ENCODE data around the gene HNRNPUL1. TPM values are rescaled to one million over a fixed set of nuclear protein-coding genes. Genes with fewer than 3 reads are reported as not detected.
A peak's percentile ranks its signal among the peaks of the same experiment; 100 is the strongest.
"Not testable (repeated sequence)": the region's sequence is repeated elsewhere in the genome, so short reads cannot be mapped to it uniquely, and the experiment has no call there.

HNRNPUL1 gene
- total RNA-seq, 1 donor from 2014 or later, result 258 TPM

- peak overlapping the region; percentile 90 for H3K27ac Mint-ChIP-seq
Measured at GRCh38 chr19:41226053-41226873, 37.9 kb upstream of the HNRNPUL1 start.

GRCh38 chr19:41226874-41227390 lies 37.2 kb upstream of the HNRNPUL1 start:
- DNase-seq, result no peak
- Mint-ChIP-seq H3K27ac (peak overlapping the region; percentile 90), H3K4me1 (peaks cover 23% of the 10 kb centered on the region), H3K27me3 (peaks cover 9% of the 10 kb centered on the region), H3K36me3 (ENCODE audit: low read depth) (no peaks in the 10 kb centered on the region), H3K4me3 (peak overlapping the region; percentile 89), H3K9me3 (no peaks in the 10 kb centered on the region)
- intact Hi-C loops (cut with micrococcal nuclease), result no loop called here

More at GRCh38 chr19:41226053-41226873, 37.9 kb upstream of the HNRNPUL1 start:
- H3K36me3 Mint-ChIP-seq (ENCODE audit: low read depth), result no peaks in the 10 kb centered on the region
- intact Hi-C loops (cut with micrococcal nuclease), result no loop called here
- DNase-seq, result peak; percentile 84
- H3K27me3 Mint-ChIP-seq, result peaks cover 11% of the 10 kb centered on the region
- H3K4me1 Mint-ChIP-seq, result peaks cover 23% of the 10 kb centered on the region
- H3K9me3 Mint-ChIP-seq, result no peaks in the 10 kb centered on the region
- H3K4me3 Mint-ChIP-seq, result peak overlapping the region; percentile 89

DNA sequence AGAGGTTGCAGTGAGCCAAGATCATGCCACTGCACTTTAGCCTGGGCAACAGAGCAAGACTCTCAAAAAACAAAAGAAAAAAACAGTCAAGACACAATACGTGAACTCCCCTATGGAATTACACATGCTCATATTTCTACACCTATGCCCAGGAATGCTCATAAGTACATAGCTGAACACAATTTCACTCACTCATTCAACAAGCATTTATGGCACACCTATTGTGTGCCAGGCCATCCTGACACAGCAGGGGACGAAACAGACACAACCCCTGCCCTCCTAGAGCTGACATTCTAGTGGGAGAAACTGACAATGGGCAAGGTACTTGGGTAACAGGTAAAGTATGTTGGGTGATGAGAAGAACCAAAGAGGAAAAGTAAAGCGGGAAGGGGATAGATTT lies 35.7 kb upstream of the HNRNPUL1 start:
- Mint-ChIP-seq H3K4me3 (no peak overlapping the region), H3K27ac (no peak overlapping the region), H3K27me3 (peaks cover 3% of the 10 kb centered on the region), H3K4me1 (peaks cover 23% of the 10 kb centered on the region), H3K36me3 (ENCODE audit: low read depth) (no peaks in the 10 kb centered on the region), H3K9me3 (no peaks in the 10 kb centered on the region)
- intact Hi-C loops (cut with micrococcal nuclease), result no loop called here
- DNase-seq, result no peak

GRCh38 chr19:41229338-41229737 lies 34.8 kb upstream of the HNRNPUL1 start:
- H3K4me1 Mint-ChIP-seq, result peaks cover 17% of the 10 kb centered on the region
- intact Hi-C loops (cut with micrococcal nuclease), result not testable (repeated sequence)

DNA sequence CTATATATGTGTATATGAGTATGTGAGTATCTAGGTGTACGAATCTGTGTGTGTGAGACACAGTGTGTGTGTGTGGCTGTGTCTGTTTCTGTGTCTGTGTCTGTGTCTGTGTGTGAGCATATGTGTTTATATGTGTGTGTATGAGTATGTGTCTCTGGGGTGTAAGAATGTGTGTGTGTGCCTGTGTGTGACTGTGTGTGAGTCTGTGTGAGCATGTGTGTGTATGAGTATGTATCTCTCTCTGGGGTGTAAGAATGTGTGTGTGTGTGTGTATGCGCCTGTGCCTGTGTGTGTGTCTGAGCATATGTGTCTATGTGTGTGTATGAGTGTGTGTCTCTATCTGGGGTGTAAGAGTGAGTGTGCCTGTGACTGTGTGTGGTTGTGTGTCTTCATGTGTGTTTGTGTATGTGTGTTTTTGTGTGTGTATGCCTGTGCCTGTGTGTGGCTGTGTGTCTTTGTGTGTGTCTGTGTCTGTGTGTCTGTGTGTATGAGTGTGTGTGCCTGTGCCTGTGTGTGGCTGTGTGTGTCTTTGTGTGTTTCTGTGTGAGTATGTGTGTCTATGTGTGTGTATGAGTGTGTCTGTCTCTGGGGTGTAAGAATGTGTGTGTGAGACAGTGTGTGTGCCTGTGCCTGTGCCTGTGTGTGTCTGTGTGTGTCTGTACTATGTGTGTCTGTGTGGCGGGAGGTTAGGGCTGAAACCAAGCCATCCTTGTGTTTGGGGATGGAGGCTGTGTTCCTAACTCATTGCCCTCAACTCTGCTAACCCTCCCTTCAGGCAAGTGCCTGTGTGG lies 33.9 kb upstream of the HNRNPUL1 start:
- H3K4me3 Mint-ChIP-seq, result no peak overlapping the region
- peaks cover 3% of the 10 kb centered on the region for H3K27me3 Mint-ChIP-seq
- no peak overlapping the region for H3K27ac Mint-ChIP-seq
- H3K9me3 Mint-ChIP-seq, result no peaks in the 10 kb centered on the region
- intact Hi-C loops (cut with micrococcal nuclease), result no loop called here
- no peaks in the 10 kb centered on the region for H3K36me3 Mint-ChIP-seq (ENCODE audit: low read depth)
- H3K4me1 Mint-ChIP-seq, result peaks cover 17% of the 10 kb centered on the region
- DNase-seq, result no peak

More at GRCh38 chr19:41229338-41229737, 34.8 kb upstream of the HNRNPUL1 start:
- not testable (repeated sequence) for H3K27me3 Mint-ChIP-seq; H3K36me3 Mint-ChIP-seq (ENCODE audit: low read depth); H3K4me3 Mint-ChIP-seq; H3K9me3 Mint-ChIP-seq; DNase-seq; H3K27ac Mint-ChIP-seq

DNA sequence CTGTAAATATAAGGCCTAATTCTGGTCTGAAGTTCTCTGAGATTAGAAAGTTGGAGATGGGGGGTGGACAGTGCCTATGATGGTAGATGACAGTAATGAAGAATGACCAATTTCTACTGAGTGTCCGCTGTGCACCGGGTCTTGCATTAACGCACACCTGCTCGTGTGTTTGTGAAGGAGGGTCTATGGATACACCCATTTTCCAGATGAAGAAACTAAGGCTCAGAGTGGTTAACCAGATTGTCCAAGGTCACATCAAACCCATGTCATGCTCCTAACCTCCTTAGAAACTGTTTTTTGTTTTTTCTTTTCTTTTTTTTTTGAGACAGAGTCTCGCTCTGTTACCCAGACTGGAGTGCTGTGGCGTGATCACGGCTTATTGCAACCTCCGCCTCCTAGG lies 31.5 kb upstream of the HNRNPUL1 start:
- intact Hi-C loops (cut with micrococcal nuclease), result no loop called here
- H3K4me1 Mint-ChIP-seq, result peaks cover 2% of the 10 kb centered on the region
- DNase-seq, result no peak
- H3K27ac Mint-ChIP-seq, result no peak overlapping the region
- no peak overlapping the region for H3K4me3 Mint-ChIP-seq
- H3K36me3 Mint-ChIP-seq (ENCODE audit: low read depth), result no peaks in the 10 kb centered on the region
- no peaks in the 10 kb centered on the region for H3K9me3 Mint-ChIP-seq
- no peaks in the 10 kb centered on the region for H3K27me3 Mint-ChIP-seq

DNA sequence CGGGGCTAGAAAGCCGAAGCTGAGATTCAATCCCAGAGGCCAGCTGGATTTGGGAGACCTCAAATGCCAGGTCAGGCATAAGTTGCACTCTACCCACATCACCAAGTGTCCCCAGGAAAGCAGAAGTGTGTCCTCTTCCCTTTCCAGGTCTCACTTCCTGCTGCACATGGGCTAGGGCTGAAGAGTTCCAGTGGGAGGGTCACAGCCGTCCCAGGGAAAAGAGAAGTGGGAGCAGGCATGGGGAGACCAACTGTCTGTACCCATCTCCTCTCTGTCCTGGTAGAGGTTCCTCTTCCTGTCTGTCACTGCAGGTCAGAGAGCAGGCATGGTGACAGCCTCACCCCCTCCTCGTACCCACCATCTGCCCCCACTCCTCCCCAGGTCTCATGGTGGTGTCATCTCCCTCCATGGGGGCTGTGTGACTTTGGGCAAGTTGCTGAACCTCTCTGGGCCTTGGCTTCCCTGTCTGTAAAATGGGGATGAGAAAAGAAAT lies 30.4 kb upstream of the HNRNPUL1 start:
- Mint-ChIP-seq H3K9me3 (no peaks in the 10 kb centered on the region), H3K4me3 (no peak overlapping the region), H3K27ac (no peak overlapping the region), H3K36me3 (ENCODE audit: low read depth) (no peaks in the 10 kb centered on the region), H3K27me3 (no peaks in the 10 kb centered on the region), H3K4me1 (no peaks in the 10 kb centered on the region)
- intact Hi-C loops (cut with micrococcal nuclease), result no loop called here
- no peak for DNase-seq

- no peak for DNase-seq
- Mint-ChIP-seq H3K4me3 (no peak overlapping the region), H3K36me3 (ENCODE audit: low read depth) (no peaks in the 10 kb centered on the region), H3K27ac (no peak overlapping the region), H3K27me3 (peaks cover 2% of the 10 kb centered on the region), H3K9me3 (no peaks in the 10 kb centered on the region), H3K4me1 (no peaks in the 10 kb centered on the region)
- intact Hi-C loops (cut with micrococcal nuclease), result no loop called here
Measured at GRCh38 chr19:41234512-41235168, 29.5 kb upstream of the HNRNPUL1 start.

GRCh38 chr19:41235480-41235879 lies 28.7 kb upstream of the HNRNPUL1 start:
- Mint-ChIP-seq H3K27me3 (peaks cover 3% of the 10 kb centered on the region), H3K27ac (no peak overlapping the region), H3K4me3 (no peak overlapping the region), H3K36me3 (ENCODE audit: low read depth) (no peaks in the 10 kb centered on the region), H3K9me3 (no peaks in the 10 kb centered on the region), H3K4me1 (no peaks in the 10 kb centered on the region)
- intact Hi-C loops (cut with micrococcal nuclease), result no loop called here
- no peak for DNase-seq

DNA sequence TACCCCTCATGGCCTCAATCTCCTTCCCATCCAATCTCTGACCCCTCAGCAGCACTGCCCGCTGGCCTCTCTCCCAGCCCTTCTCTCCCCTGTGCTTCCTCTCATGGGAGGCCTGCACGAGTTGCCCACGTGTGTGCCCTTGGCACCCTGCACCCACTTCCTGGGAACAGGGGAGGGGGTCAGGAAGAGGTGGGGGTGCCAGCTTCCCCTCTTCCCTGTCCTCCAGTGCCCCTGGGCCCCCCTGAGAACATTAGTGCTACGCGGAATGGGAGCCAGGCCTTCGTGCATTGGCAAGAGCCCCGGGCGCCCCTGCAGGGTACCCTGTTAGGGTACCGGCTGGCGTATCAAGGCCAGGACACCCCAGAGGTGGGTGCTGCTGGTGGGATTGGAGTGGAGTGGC lies 25.9 kb upstream of the HNRNPUL1 start:
- H3K36me3 Mint-ChIP-seq (ENCODE audit: low read depth), result no peaks in the 10 kb centered on the region
- DNase-seq, result no peak
- no peak overlapping the region for H3K4me3 Mint-ChIP-seq
- no peaks in the 10 kb centered on the region for H3K4me1 Mint-ChIP-seq
- intact Hi-C loops (cut with micrococcal nuclease), result no loop called here
- H3K27ac Mint-ChIP-seq, result no peak overlapping the region
- H3K27me3 Mint-ChIP-seq, result peaks cover 3% of the 10 kb centered on the region
- H3K9me3 Mint-ChIP-seq, result no peaks in the 10 kb centered on the region

- intact Hi-C loops (cut with micrococcal nuclease), result no loop called here
- Mint-ChIP-seq H3K27ac (no peak overlapping the region), H3K9me3 (no peaks in the 10 kb centered on the region), H3K4me1 (no peaks in the 10 kb centered on the region), H3K4me3 (no peak overlapping the region), H3K27me3 (peaks cover 3% of the 10 kb centered on the region), H3K36me3 (ENCODE audit: low read depth) (no peaks in the 10 kb centered on the region)
- no peak for DNase-seq
Measured at GRCh38 chr19:41239363-41239762, 24.8 kb upstream of the HNRNPUL1 start.

DNA sequence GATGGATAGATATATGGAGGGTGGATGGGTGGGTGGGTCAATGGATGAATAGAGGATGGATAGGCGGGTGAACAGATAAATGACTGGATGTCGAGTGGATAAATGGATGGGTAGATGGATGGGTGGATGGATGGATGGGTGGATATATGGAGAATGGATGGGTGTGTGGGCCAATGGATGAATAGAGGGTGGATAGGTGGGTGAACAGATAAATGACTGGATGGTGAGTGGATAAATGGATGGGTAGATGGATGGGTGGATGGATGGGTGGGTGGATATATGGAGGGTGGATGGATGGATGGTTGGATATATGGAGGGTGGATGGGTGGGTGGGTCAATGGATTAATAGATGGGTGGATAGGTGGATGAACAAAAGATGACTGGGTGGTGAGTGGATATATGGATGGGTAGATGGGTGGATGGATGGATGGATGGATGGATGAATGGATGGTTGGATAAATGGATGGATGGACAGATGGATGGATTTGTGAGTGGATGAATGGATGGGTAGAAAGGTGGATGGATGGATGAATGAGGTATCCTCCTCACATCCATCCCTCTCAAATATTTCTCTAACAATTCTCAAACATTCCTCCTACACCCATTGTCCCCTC lies 24.1 kb upstream of the HNRNPUL1 start:
- Mint-ChIP-seq H3K4me1 (no peaks in the 10 kb centered on the region), H3K27ac (no peak overlapping the region), H3K27me3 (peaks cover 3% of the 10 kb centered on the region), H3K9me3 (no peaks in the 10 kb centered on the region), H3K4me3 (no peak overlapping the region), H3K36me3 (ENCODE audit: low read depth) (no peaks in the 10 kb centered on the region)
- intact Hi-C loops (cut with micrococcal nuclease), result no loop called here
- DNase-seq, result no peak

DNA sequence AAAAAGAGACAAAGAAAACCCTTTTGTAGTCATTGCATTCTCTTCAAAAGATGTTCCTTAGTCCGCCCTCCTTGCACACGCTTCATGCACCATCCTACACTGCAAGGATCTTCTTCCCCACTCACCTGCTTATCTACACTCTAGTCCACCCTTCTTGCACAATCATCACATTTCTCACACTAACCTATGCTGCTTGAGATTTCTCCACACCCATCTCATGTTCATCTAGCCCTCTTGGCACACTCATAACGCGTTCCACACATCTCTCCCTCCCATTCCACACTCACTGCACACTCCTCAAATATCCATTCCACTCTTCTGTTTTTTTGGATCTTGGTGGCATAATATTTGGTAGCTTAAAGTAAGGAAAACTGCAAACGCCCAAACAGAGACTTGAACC lies 22.3 kb upstream of the HNRNPUL1 start:
- no peak overlapping the region for H3K27ac Mint-ChIP-seq
- H3K9me3 Mint-ChIP-seq, result no peaks in the 10 kb centered on the region
- intact Hi-C loops (cut with micrococcal nuclease), result no loop called here

More for the DNA sequence above, 22.3 kb upstream of the HNRNPUL1 start:
- Mint-ChIP-seq H3K36me3 (ENCODE audit: low read depth) (no peaks in the 10 kb centered on the region), H3K4me3 (no peak overlapping the region), H3K27me3 (peaks cover 3% of the 10 kb centered on the region), H3K4me1 (no peaks in the 10 kb centered on the region)
- DNase-seq, result no peak
